ENCODE measurements around the gene DCUN1D4. TPM values are rescaled to one million over a fixed set of nuclear protein-coding genes. Genes with fewer than 3 reads are reported as not detected.
"Not testable (repeated sequence)": the region's sequence is repeated elsewhere in the genome, so short reads cannot be mapped to it uniquely, and the experiment has no call there.

The DCUN1D4 gene
- polyA plus RNA-seq, 1 donor = 23.8 TPM

DNA sequence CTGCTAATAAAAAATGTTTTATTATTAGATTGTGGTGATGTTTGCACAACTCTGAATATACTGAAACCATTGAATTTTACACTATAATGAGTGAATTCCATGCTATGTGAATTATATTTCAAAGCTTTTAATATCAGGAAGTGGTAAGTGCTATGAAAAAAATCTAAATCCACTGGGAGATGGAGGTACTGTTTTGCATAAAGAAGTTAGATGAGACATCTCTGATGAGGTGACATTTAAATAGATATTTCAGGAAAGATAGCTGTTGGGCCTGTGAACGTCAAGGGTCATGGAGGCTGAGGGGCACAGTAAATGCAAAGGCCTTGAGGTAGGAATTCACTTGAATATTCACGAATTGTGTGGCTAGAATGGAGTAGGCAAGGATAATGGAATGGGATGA is 12.3 kb downstream of the DCUN1D4 start:
- no peak for DNase-seq

- no peak for DNase-seq
These were observed 12.8 kb downstream of the DCUN1D4 start for GRCh38 chr4:51855751-51856150.

- no peak for DNase-seq
These were observed 15.8 kb downstream of the DCUN1D4 start for GRCh38 chr4:51858605-51859202.

DNA sequence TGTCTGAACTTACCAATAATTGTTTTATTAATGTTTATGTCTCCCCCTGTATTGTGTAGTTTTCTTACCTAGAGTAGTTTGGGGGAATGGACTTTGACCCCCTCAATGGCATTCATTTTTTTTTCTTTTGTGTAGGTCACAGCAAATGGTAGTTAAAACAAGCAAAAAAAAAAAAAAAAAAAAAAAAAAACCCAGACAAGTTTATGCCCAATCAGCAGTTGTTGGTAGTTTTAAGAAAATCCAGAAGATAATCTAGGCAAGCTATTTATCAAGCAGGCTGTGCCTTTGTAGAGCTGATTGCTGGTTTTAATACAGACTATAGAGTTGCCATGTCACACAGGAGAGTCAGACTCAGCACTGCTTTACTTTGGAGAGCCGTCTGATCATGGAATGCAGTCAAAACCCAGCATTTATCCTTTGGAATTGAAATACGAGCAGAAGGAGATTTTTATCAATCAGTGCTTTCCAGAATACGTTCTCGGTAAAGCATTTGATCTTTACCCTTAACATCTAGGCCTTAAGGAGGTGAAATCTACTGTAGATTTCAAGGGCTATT is 16.6 kb downstream of the DCUN1D4 start:
- no peak for DNase-seq

GRCh38 chr4:51862199-51862598 is 19.2 kb downstream of the DCUN1D4 start:
- DNase-seq = no peak

GRCh38 chr4:51862781-51863180 is 19.8 kb downstream of the DCUN1D4 start:
- DNase-seq = no peak

DNA sequence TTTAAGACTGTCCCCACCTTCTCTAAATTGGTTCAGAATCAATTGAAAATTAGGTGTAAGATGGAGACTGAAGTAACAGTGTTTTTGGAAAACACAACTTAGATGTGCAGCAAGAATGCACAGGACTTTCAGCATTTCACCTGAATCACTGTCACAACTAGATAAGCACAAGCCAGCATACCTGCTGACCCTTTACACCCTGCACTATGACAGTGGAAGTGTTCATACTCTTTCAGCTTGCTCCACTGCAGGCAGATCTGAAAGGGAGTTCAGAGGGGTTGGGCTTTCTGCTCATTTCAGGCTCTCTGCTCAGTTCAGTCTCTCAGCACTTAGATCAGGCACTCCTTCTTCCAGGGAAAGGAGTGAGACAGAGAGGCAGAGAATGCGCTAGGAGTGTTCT is 22.8 kb downstream of the DCUN1D4 start:
- no peak for DNase-seq

GRCh38 chr4:51866835-51867234 is 23.9 kb downstream of the DCUN1D4 start:
- DNase-seq = no peak

- no peak for DNase-seq
These were observed 24.9 kb downstream of the DCUN1D4 start for GRCh38 chr4:51867689-51868448.

- DNase-seq = no peak
These were observed 25.5 kb downstream of the DCUN1D4 start for GRCh38 chr4:51868449-51868847.

DNA sequence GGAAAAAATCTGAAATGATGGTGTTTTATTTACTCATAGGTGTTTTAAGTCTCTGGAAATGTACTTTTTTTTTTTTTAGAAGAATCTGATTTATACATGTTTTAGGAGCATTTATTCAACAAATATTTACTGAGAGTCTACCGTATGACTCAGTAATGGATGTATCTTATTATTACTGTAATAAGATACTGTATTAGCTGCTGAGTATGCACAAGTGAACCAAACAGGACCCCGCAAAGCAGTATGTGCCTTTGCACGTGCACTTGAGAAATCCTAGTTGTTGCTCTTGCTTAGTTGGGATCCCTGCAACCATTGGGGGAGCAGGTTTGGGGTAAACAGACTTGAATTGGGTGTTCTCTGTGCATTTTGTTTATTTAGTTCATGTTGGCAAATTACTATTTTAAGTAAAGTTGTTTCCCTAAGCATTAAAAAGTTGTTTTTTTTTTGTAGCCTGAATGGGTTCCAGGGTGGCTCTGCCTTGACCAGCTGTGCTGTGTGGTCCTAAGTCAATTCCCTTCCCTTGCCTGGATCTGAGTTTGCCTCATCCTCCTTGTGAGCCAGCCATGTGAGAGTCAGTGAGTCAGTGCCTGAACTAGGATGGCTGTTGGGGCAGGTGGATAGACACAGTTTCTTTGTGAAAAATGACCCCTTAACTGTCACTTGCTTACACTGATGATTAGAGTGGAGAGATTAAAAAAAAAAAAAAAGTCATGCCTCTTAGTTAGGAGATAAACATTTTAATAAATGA is 27.7 kb downstream of the DCUN1D4 start:
- DNase-seq = no peak

DNA sequence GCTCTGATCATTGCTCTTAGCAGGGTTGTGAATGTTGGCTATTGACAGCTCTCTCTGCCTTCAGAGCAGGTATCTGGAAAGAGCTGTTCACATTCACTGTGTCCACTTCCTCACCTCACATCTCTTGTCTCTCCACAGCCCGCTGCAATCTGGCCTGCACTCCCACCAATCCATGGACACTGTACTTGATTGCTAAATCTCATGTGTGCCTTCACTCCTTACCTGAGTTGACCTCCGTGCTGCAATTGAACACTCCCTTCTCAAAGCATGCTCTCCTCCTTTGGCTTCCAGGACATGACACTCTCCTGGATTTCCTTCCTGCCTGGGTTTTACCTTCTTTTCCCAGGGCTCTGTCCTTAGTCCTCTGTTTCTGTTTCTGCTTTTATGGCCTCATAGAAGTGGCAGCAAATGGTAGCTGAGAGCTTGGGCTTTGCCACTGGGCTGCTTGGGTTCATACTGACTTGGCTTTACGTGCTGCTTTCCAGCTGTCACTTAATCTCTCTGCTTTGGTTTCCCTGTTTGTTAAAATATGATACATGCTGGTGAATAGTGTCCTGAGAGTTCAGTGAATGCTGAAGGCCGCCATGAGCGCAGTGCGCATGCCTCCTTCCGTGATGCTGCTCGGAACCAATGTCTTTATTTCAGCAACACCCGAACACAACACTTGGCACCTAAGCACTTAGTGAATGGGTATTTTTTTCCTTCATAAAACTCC is 29.5 kb downstream of the DCUN1D4 start:
- no peak for DNase-seq

- DNase-seq = no peak
These were observed 31.6 kb downstream of the DCUN1D4 start for GRCh38 chr4:51874551-51874950.

- DNase-seq = no peak
These were observed 35.5 kb downstream of the DCUN1D4 start for GRCh38 chr4:51878431-51878830.

GRCh38 chr4:51880016-51880915 is 37.3 kb downstream of the DCUN1D4 start:
- DNase-seq = no peak

DNA sequence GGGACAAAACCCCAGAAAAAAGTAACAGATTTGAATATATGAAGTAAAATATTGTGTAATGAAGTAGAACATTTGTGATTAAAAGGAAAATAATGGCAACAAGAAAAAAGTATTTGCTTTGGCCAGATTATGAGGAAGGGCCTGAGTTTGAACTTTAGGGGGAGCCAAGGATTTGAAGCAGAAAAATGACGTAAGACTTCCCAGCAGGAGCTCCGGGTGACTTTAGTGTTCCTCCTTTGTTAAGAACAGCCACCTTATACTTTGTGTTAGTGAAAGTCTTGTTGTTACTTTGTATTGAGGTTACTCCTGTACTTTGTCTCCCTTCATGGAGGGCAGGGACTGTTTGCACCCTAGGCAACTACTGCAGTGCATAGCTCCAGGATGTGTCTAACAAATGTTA is 41.1 kb downstream of the DCUN1D4 start:
- DNase-seq = no peak

DNA sequence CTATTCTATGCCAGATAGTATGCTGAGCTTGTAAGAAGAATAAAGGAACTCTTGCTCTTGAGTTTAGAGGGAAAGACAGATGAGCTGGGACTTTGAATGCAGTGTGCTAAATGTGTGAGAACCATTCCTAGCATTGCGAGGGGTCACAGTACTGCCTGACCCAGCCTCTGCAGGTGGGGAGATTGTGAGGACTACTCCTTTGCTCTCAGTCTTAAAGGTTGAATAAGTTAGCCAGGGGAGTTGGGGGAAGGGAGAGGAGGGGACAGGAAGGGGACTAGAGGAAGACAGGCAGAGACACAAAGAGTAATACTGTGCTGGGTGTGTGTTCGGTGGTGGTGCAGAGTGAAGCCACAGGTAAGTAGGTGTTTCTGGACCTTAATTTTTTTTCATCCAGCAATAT is 41.7 kb downstream of the DCUN1D4 start:
- no peak for DNase-seq

DNA sequence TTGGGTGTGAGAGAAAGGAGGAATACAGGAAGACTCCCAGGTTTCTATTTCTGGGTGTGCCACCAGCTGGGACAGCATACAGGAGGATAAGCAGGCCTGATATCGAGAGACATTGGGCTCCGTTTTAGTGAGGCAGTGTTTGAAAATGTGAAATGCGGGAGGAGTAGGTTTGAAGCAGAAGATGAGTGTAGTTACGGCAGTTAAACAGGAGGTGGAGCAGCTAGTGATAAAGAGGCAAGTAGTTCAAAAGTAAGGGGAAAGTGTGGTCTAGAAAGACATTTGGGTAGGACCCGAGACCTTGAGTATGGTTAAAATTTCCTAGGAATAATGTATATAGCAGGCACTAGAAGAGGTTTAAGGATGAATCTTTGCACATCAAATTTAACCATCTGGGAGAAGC is 42.4 kb downstream of the DCUN1D4 start:
- DNase-seq = no peak

- no peak for DNase-seq
These were observed 47.8 kb downstream of the DCUN1D4 start for GRCh38 chr4:51890760-51891159.

DNA sequence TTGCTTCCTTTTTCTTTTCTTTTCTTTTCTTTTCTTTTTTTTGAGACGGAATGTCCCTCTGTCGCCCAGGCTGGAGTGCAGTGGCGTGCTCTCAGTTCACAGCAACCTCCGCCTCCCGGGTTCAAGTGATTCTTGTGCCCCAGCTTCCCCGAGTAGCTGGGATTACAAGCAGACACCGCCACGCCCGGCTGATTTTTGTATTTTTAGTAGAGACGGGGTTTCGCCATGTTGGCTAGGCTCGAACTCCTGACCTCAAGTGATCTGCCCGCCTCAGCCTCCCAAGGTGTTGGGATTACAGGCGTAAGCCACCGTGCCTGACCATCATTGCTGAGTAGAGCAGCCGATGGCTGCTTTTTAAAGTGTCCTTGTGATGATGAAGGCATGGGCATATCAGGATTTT is 50.4 kb downstream of the DCUN1D4 start:
- DNase-seq = not testable (repeated sequence)

DNA sequence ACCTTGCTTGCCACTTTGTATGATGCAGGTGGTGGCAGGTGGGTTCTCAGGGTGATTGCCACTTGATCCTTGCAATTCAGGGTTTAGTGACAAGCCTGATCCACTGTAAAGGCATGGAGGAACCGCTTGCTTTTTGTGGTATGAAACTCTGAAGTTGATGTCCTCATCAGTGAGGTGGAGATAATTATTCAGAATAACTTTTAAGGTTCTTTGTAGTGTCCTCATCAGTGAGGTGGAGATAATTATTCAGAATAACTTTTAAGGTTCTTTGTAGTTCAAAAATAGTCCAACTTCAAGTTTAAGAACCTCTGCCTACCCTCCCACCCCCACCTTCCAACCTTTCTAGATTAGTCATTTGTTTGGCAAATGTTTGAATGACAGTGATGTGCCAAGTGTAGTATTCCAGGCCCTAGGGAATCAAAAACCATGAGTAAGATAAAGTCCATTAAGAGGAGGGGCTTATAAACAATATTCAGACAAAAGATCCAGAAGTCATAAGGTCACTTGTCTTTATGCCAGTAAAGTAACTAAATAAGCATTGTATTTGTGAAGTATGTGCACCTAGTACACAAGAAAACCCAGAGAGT is 51.2 kb downstream of the DCUN1D4 start:
- DNase-seq = no peak
